IMR-90 (cell line): ENCODE results near the gene CYP8B1. TPM values are rescaled to one million over a fixed set of nuclear protein-coding genes. Genes with fewer than 3 reads are reported as not detected.

Experiments used
- ATAC-seq: fragments of 200-7000 bp; cut with Tn5 transposase; 2 replicates; pipeline ENCODE4 v1.9.1; 2020; ENCODE audit warnings: low read depth, mild to moderate bottlenecking, moderate library complexity
- BruUV-seq: library from RNA; stranded (reverse); fragments of 400-500 nt; replicated peaks from 2 replicates; lab custom pipeline; 2021; lab: Mats Ljungman, UMichigan
- CTCF ChIA-PET: fragments of 300-600 bp; formaldehyde crosslinking; extraction: SDS; loops from one replicate; lab custom pipeline; 2021; ENCODE audit warnings: antibody characterized with exemption; lab: Yijun Ruan, JAX
- POLR2A ChIA-PET: fragments of 300-600 bp; sonication (Branson Sonifier 250); formaldehyde crosslinking; loops from one replicate; lab custom pipeline; 2022; ENCODE audit warnings: antibody characterized with exemption; ENCODE audit not compliant: unreplicated experiment; lab: Charles Lee
- DNase-seq: peaks from one replicate; pipeline ENCODE4 v3.0.0; 2013
- H2AFZ ChIP-seq: replicated peaks from 2 replicates; pipeline ENCODE3; 2013; ENCODE audit warnings: low read length, mild to moderate bottlenecking; ENCODE audit not compliant: poor library complexity
- H2AK5ac ChIP-seq: 2 replicates; pipeline ENCODE4 v1.6.1; 2013; ENCODE audit warnings: low read depth, low read length, inconsistent platforms
- H2AK9ac ChIP-seq: replicated peaks from 2 replicates; pipeline ENCODE3; 2013; ENCODE audit warnings: mild to moderate bottlenecking, low read depth, low read length, moderate library complexity; ENCODE audit not compliant: poor library complexity
- H2BK120ac ChIP-seq: 2 replicates; pipeline ENCODE4 v1.6.1; 2013; ENCODE audit warnings: low read depth, low read length, inconsistent platforms
- H2BK15ac ChIP-seq: 3 replicates; pipeline ENCODE4 v1.6.1; 2013; ENCODE audit warnings: low read depth, low read length, inconsistent platforms
- H2BK20ac ChIP-seq: 2 replicates; pipeline ENCODE4 v1.6.1; 2013; ENCODE audit warnings: low read depth, mild to moderate bottlenecking, inconsistent platforms, low read length, moderate library complexity
- H2BK5ac ChIP-seq: 2 replicates; pipeline ENCODE4 v1.6.1; 2013; ENCODE audit warnings: mild to moderate bottlenecking, low read depth, low read length, inconsistent platforms; ENCODE audit not compliant: poor library complexity, severe bottlenecking
- H3K14ac ChIP-seq: replicated peaks from 2 replicates; pipeline ENCODE4 v1.6.1; 2013; ENCODE audit warnings: low read depth, low read length, inconsistent platforms
- H3K18ac ChIP-seq: 2 replicates; pipeline ENCODE4 v1.6.1; 2013; ENCODE audit warnings: low read depth, low read length, control low read depth
- H3K23ac ChIP-seq: 2 replicates; pipeline ENCODE4 v1.6.1; 2013; ENCODE audit warnings: low read depth, low read length, inconsistent platforms
- H3K27ac ChIP-seq: 2 replicates; pipeline ENCODE4 v1.5.1; 2013; ENCODE audit warnings: mild to moderate bottlenecking, control low read depth, low read length; ENCODE audit not compliant: insufficient read depth
- H3K27me3 ChIP-seq: 2 replicates; pipeline ENCODE4 v1.6.1; 2013; ENCODE audit warnings: low read length; ENCODE audit not compliant: control insufficient read depth, insufficient read depth
- H3K36me3 ChIP-seq: 2 replicates; pipeline ENCODE4 v1.6.1; 2013; ENCODE audit warnings: low read length, mixed read lengths; ENCODE audit not compliant: control insufficient read depth, insufficient read depth
- H3K4ac ChIP-seq: 2 replicates; pipeline ENCODE4 v1.6.1; 2013; ENCODE audit warnings: low read depth, low read length, inconsistent platforms
- H3K4me1 ChIP-seq: 2 replicates; pipeline ENCODE4 v1.6.1; 2013; ENCODE audit warnings: low read length, mixed read lengths; ENCODE audit not compliant: control insufficient read depth, insufficient read depth
- H3K4me2 ChIP-seq: 2 replicates; pipeline ENCODE4 v1.6.1; 2013; ENCODE audit warnings: low read depth, mild to moderate bottlenecking, control low read depth, low read length, moderate library complexity
- H3K4me3 ChIP-seq: 2 replicates; pipeline ENCODE4 v1.5.1; 2013; ENCODE audit warnings: low read depth, mild to moderate bottlenecking, control low read depth, low read length, moderate library complexity; ENCODE audit not compliant: insufficient read depth
- H3K56ac ChIP-seq: 2 replicates; pipeline ENCODE4 v1.6.1; 2013; ENCODE audit warnings: low read length, inconsistent platforms; ENCODE audit not compliant: insufficient read depth; ENCODE audit errors: extremely low read depth
- H3K79me1 ChIP-seq, 2 experiments: 2 replicates each; pipeline ENCODE4 v1.6.1; 2013; ENCODE audit warnings: low read length in 2 of 2, inconsistent platforms in 1 of 2, low read depth in 1 of 2
- H3K9ac ChIP-seq: 2 replicates; pipeline ENCODE4 v1.6.1; 2013; ENCODE audit warnings: low read depth, low read length, control low read depth
- H3K9me1 ChIP-seq: 2 replicates; pipeline ENCODE4 v1.6.1; 2013; ENCODE audit warnings: low read length, inconsistent platforms; ENCODE audit not compliant: insufficient read depth
- H3K9me3 ChIP-seq: 2 replicates; pipeline ENCODE4 v1.6.1; 2013; ENCODE audit warnings: low read length; ENCODE audit not compliant: control insufficient read depth, insufficient read depth
- H4K20me1 ChIP-seq: 2 replicates; pipeline ENCODE4 v1.6.1; 2013; ENCODE audit warnings: low read length, inconsistent platforms; ENCODE audit not compliant: insufficient read depth
- H4K5ac ChIP-seq: 2 replicates; pipeline ENCODE4 v1.6.1; 2013; ENCODE audit warnings: mild to moderate bottlenecking, low read depth, low read length, control low read depth
- H4K8ac ChIP-seq, 2 experiments: 2 replicates each; pipeline ENCODE4 v1.6.1; 2013; ENCODE audit warnings: low read depth in 2 of 2, low read length in 2 of 2, control low read depth in 1 of 2, inconsistent platforms in 1 of 2
- H4K91ac ChIP-seq: 2 replicates; pipeline ENCODE4 v1.6.1; 2013; ENCODE audit warnings: low read depth, low read length, inconsistent platforms; ENCODE audit not compliant: insufficient read depth
- BHLHE40 ChIP-seq: fragments of 150-350 bp; IDR thresholded peaks from 2 replicates; pipeline ENCODE4 v1.6.1; 2016; ENCODE audit warnings: mild to moderate bottlenecking, low read depth, low read length
- CEBPB ChIP-seq: IDR thresholded peaks from 2 replicates; pipeline ENCODE4 v1.6.1; 2012; ENCODE audit warnings: low read depth, low read length, improper control_type of control experiment
- CHD1 ChIP-seq: IDR thresholded peaks from 2 replicates; pipeline ENCODE4 v1.6.1; 2012; ENCODE audit warnings: low read depth, low read length, improper control_type of control experiment
- MAFK ChIP-seq: IDR thresholded peaks from 2 replicates; pipeline ENCODE4 v1.6.1; 2012; ENCODE audit warnings: low read depth, low read length, improper control_type of control experiment
- NFE2L2 ChIP-seq: fragments of 150-350 bp; IDR thresholded peaks from 2 replicates; pipeline ENCODE4 v1.6.1; 2016; ENCODE audit warnings: low read depth, mild to moderate bottlenecking, low read length
- RFX5 ChIP-seq: IDR thresholded peaks from 2 replicates; pipeline ENCODE4 v1.8.0; 2012; ENCODE audit warnings: low read depth, mild to moderate bottlenecking, low read length, moderate library complexity
- WGBS, 2 experiments: methylation state at CpG; one replicate each; pipeline versions ENCODE4 v1.1.5 to v1.1.7; 2013; ENCODE audit warnings: missing lambda C conversion rate in 2 of 2; ENCODE audit not compliant: insufficient read length in 1 of 2; ENCODE audit errors: extremely low coverage in 2 of 2; 5-methylcytosine and 5-hydroxymethylcytosine counted together
- dilution Hi-C: fragments of 300-500 bp; cut with HindIII; formaldehyde crosslinking; loops from one replicate; pipeline ENCODE4 v1.14.3; 2018; ENCODE audit warnings: low sequenced_read_pairs; ENCODE audit not compliant: unreplicated experiment
- in situ Hi-C: fragments of 300-500 bp; cut with MboI; formaldehyde crosslinking; loops from 3 replicates; pipeline ENCODE4 v1.14.3; 2019; ENCODE audit warnings: low sequenced_read_pairs, inconsistent platforms, mixed read lengths
- intact Hi-C: fragments of 100-400 bp; cut with micrococcal nuclease; formaldehyde crosslinking; loops from 2 replicates; pipeline ENCODE4 v1.10.0; 2022
- polyA plus RNA-seq, 3 experiments: library from polyadenylated mRNA; depleted of rRNA; stranded (reverse); fragments of >200 nt; gene quantifications; 2 replicates each; pipeline ENCODE4 v1.2.3, GENCODE V29; 2012; ENCODE audit warnings: low replicate concordance in 1 of 3
- total RNA-seq: library from RNA; depleted of rRNA; stranded (reverse); fragments of >200 nt; gene quantifications from 2 replicates; pipeline ENCODE4 v1.2.3, GENCODE V29; 2012
- TF ChIP-seq, protein P1 (sequence below): fragments of 150-350 bp; IDR thresholded peaks from 2 replicates; pipeline ENCODE4 v1.6.1; 2017; ENCODE audit warnings: mild to moderate bottlenecking, antibody characterized with exemption, low read length, low read depth
- TF ChIP-seq, protein P2 (sequence below): conservative IDR thresholded peaks from 2 replicates; pipeline ENCODE4 v1.5.1; 2012; ENCODE audit warnings: mild to moderate bottlenecking, low read depth, low read length, improper control_type of control experiment

Gene CYP8B1
- total and polyA plus RNA-seq, 2 of the 4 experiments (the other 2 are of a cell fraction): not detected

DNA sequence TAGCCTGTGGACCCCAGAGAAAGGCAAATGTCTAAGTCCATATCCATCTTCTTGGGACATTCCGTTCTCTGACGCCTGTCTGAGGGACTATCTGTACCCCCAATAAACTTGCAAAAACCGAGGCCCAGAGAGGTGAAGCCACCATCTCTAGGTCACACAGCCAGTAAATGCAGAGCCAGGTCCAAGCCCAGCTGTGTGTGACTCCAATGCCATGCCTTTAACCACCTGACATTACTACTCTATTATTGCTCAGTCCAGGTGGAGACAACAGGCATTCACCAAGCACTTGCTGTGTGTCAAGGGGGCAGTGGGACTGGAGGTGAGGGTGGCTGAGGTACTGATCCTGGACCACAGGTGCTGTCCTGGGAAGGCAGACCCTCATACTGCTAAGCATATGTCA lies 25.4 kb downstream of the CYP8B1 start:
- Histone ChIP-seq H3K4me1 (no peaks in the 10 kb centered on the region), H3K14ac (no peak overlapping the region), H3K4ac (no peak overlapping the region), H2AK9ac (no peak overlapping the region), H4K91ac (no peak overlapping the region), H3K9me3 (no peaks in the 10 kb centered on the region), H2BK15ac (no peak overlapping the region), H2AK5ac (no peak overlapping the region), H2BK20ac (no peak overlapping the region), H3K18ac (no peak overlapping the region), H3K9ac (no peak overlapping the region), H4K8ac (no peak overlapping the region), H3K4me3 (no peak overlapping the region), H3K23ac (no peak overlapping the region), H3K36me3 (no peaks in the 10 kb centered on the region), H4K5ac (no peak overlapping the region), H3K56ac (no peak overlapping the region), H2AFZ (no peak overlapping the region), H3K27me3 (peaks cover 55% of the 10 kb centered on the region), H3K4me2 (no peak overlapping the region), H2BK5ac (no peak overlapping the region), H2BK120ac (no peak overlapping the region), H3K9me1 (no peaks in the 10 kb centered on the region), H4K20me1 (no peaks in the 10 kb centered on the region), H3K79me1 (no peaks in the 10 kb centered on the region), H3K27ac (no peak overlapping the region)
- no TSS peak for BruUV-seq
- TF ChIP-seq, protein P1, sequence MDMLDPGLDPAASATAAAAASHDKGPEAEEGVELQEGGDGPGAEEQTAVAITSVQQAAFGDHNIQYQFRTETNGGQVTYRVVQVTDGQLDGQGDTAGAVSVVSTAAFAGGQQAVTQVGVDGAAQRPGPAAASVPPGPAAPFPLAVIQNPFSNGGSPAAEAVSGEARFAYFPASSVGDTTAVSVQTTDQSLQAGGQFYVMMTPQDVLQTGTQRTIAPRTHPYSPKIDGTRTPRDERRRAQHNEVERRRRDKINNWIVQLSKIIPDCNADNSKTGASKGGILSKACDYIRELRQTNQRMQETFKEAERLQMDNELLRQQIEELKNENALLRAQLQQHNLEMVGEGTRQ: no peak
- TF ChIP-seq CHD1 (no peak), CEBPB (no peak), RFX5 (no peak), MAFK (no peak), BHLHE40 (no peak), NFE2L2 (no peak)
- TF ChIP-seq, protein P2, sequence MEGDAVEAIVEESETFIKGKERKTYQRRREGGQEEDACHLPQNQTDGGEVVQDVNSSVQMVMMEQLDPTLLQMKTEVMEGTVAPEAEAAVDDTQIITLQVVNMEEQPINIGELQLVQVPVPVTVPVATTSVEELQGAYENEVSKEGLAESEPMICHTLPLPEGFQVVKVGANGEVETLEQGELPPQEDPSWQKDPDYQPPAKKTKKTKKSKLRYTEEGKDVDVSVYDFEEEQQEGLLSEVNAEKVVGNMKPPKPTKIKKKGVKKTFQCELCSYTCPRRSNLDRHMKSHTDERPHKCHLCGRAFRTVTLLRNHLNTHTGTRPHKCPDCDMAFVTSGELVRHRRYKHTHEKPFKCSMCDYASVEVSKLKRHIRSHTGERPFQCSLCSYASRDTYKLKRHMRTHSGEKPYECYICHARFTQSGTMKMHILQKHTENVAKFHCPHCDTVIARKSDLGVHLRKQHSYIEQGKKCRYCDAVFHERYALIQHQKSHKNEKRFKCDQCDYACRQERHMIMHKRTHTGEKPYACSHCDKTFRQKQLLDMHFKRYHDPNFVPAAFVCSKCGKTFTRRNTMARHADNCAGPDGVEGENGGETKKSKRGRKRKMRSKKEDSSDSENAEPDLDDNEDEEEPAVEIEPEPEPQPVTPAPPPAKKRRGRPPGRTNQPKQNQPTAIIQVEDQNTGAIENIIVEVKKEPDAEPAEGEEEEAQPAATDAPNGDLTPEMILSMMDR: no peak
- dilution Hi-C loops: no loop called here
- CTCF ChIA-PET: interaction anchor here (1.0 kb wide), 1 partner anchor 11 kb away, joined by 3 read pairs; no protein-coding TSS in a partner anchor
- POLR2A ChIA-PET: no interaction called here
- WGBS, 2 experiments: 60% methylated on average over 3 of the region's 3 CpGs; no CpG with 5 or more reads in 1 of the 2 experiments
- ATAC-seq (no peak), DNase-seq (no peak)
- intact Hi-C loops: no loop called here
- in situ Hi-C loops: no loop called here
